Measurements from ENCODE around the gene ABT1. TPM values are rescaled to one million over a fixed set of nuclear protein-coding genes. Genes with fewer than 3 reads are reported as not detected.
A peak's percentile ranks its signal among the peaks of the same experiment; 100 is the strongest.

ABT1 gene
- total RNA-seq, 4 donors from 2014 or later = 11.5 to 16.1 (median 11.8) TPM

DNA sequence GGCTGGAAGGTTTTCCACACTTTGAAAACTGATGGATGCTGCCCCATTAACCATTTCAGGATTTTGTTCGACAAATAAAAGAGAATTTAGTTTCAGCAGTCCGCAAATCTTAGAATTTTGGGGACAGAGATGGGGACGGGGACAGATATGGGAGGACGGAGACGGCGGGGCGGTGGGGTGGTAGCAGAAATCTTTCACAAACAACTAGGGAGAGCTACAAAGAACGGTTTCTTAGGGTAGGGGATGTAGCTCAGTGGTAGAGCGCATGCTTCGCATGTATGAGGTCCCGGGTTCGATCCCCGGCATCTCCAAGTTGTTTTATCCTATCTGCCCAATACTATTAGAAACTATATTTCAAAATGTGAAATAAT lies 43.5 kb upstream of the ABT1 start:
- H3K4me3 ChIP-seq = peak overlapping the region; percentile 40 to 53 (median 45)
- TF ChIP-seq, protein P1, sequence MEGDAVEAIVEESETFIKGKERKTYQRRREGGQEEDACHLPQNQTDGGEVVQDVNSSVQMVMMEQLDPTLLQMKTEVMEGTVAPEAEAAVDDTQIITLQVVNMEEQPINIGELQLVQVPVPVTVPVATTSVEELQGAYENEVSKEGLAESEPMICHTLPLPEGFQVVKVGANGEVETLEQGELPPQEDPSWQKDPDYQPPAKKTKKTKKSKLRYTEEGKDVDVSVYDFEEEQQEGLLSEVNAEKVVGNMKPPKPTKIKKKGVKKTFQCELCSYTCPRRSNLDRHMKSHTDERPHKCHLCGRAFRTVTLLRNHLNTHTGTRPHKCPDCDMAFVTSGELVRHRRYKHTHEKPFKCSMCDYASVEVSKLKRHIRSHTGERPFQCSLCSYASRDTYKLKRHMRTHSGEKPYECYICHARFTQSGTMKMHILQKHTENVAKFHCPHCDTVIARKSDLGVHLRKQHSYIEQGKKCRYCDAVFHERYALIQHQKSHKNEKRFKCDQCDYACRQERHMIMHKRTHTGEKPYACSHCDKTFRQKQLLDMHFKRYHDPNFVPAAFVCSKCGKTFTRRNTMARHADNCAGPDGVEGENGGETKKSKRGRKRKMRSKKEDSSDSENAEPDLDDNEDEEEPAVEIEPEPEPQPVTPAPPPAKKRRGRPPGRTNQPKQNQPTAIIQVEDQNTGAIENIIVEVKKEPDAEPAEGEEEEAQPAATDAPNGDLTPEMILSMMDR (IDR thresholded peaks at IDR 0.05) = no peak
- no peak for TF ChIP-seq POLR2A (IDR thresholded peaks at IDR 0.05)
- peaks cover 0 to 6% (median 0%) of the 10 kb centered on the region in 4 donors for H3K4me1 ChIP-seq
- no peaks in the 10 kb centered on the region for H3K9me3 ChIP-seq
- peak overlapping the region; percentile 59 to 76 (median 68) for H3K27ac ChIP-seq
- H3K27me3 ChIP-seq = no peaks in the 10 kb centered on the region
- DNase-seq = peak; percentile 67 to 88 (median 77)
- H3K36me3 ChIP-seq = no peaks in the 10 kb centered on the region

DNA sequence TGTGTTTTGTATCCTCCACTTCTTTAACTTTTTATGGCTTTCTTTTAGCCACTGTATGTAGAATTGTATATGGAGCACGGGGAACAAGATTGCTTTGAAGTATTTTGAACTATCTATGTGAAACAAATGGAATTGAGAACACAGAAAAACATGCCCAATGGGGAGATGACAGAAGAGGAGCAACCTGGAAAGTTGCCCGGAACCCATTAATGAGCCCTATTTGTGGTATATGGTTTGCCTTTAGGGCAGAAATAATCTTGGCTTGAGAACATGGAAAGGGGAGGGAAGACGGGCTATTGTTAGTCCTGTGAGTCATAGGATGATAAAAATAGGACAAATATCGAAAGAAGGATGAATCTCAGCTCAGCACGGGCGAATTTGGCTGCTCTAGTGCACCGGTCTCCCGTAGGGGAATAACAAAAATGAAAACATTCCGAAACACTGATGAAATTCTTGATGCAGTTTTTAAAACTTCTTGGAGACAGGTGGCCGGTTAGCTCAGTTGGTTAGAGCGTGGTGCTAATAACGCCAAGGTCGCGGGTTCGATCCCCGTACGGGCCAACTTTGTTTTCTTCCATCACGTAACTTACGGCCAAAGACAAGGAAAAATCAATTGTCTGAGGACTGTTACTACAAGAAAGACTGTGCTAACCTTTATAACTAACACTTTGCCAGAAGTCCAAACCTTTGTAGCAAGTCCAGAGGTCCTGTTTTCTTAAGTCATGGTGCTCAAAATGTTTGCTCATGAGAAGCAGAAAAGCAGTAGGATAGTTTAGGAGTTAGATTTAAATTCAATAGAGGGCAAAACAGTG lies 42.9 kb upstream of the ABT1 start:
- peak overlapping the region; percentile 59 to 76 (median 68) for H3K27ac ChIP-seq
- no peaks in the 10 kb centered on the region for H3K27me3 ChIP-seq
- no peaks in the 10 kb centered on the region for H3K36me3 ChIP-seq
- peak; percentile 61 to 89 (median 70) for DNase-seq
- TF ChIP-seq POLR2A (IDR thresholded peaks at IDR 0.05) = no peak
- TF ChIP-seq, protein P1 (IDR thresholded peaks at IDR 0.05) = no peak
- H3K9me3 ChIP-seq = no peaks in the 10 kb centered on the region
- H3K4me3 ChIP-seq = peak overlapping the region; percentile 40 to 53 (median 45)
- H3K4me1 ChIP-seq = peaks cover 0 to 6% (median 0%) of the 10 kb centered on the region in 4 donors

DNA sequence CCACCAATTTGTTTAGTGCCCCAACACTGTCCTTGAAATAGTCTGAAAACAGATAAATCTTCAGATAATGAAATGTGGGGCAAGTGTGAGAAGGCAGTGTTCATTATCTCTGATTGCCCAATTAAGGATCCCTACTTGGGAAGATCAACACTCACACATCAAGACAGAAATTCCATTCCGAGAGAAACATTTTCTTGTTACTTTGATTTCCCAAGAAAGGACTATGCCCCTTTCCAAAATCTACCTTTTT lies 42.4 kb upstream of the ABT1 start:
- H3K9me3 ChIP-seq = no peaks in the 10 kb centered on the region
- no peak for TF ChIP-seq POLR2A (IDR thresholded peaks at IDR 0.05)
- TF ChIP-seq, protein P1 (IDR thresholded peaks at IDR 0.05) = no peak
- no peaks in the 10 kb centered on the region for H3K27me3 ChIP-seq
- H3K36me3 ChIP-seq = no peaks in the 10 kb centered on the region
- DNase-seq = no peak
- H3K27ac ChIP-seq = peak overlapping the region; percentile 42 to 76 (median 68)
- H3K4me3 ChIP-seq = peak overlapping the region; percentile 40 to 53 (median 45)
- peaks cover 0 to 6% (median 0%) of the 10 kb centered on the region in 4 donors for H3K4me1 ChIP-seq

DNA sequence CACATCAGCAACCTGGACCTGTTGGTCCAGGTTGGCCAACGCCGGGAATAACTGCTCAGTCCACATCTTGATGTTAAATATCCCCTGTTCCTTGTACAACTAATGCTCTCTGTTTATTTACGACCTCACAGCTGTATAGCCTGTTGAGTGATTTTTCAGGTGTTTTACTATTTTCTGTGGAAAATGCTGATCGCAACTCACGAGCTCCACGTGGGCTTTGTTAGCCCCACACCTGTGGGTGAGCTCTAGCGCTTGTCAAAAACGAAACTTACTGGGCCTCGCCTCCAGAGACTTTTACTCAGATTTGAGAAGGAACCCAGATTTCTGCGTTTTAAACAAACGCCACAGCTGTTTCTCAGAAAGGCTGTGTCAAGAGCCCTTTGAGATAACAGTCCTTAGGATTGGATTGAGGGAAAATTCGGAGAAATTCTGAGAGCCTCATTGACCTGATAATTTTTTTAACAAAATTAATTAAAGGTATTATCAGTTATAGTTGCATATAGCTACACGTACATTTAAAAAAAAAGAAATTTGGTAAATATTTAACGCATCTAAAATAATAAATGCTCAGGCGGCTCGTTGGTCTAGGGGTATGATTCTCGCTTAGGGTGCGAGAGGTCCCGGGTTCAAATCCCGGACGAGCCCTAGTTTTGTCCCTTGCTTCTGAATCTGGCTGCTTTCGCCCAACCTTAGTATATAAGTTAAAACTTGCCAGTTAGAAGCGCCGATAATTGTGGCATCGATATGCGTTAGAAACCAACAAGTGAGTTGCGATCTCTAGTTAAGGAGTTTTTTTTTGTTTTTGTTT lies 41.9 kb upstream of the ABT1 start:
- H3K36me3 ChIP-seq = no peaks in the 10 kb centered on the region
- TF ChIP-seq, protein P1 (IDR thresholded peaks at IDR 0.05) = no peak
- TF ChIP-seq POLR2A (IDR thresholded peaks at IDR 0.05) = no peak
- H3K9me3 ChIP-seq = no peaks in the 10 kb centered on the region
- DNase-seq = peak in 1 of 3 donors; percentile 39
- H3K27ac ChIP-seq = peak overlapping the region; percentile 42 to 76 (median 68)
- peak overlapping the region; percentile 40 to 53 (median 45) for H3K4me3 ChIP-seq
- H3K27me3 ChIP-seq = no peaks in the 10 kb centered on the region
- H3K4me1 ChIP-seq = peaks cover 0 to 6% (median 0%) of the 10 kb centered on the region in 4 donors

DNA sequence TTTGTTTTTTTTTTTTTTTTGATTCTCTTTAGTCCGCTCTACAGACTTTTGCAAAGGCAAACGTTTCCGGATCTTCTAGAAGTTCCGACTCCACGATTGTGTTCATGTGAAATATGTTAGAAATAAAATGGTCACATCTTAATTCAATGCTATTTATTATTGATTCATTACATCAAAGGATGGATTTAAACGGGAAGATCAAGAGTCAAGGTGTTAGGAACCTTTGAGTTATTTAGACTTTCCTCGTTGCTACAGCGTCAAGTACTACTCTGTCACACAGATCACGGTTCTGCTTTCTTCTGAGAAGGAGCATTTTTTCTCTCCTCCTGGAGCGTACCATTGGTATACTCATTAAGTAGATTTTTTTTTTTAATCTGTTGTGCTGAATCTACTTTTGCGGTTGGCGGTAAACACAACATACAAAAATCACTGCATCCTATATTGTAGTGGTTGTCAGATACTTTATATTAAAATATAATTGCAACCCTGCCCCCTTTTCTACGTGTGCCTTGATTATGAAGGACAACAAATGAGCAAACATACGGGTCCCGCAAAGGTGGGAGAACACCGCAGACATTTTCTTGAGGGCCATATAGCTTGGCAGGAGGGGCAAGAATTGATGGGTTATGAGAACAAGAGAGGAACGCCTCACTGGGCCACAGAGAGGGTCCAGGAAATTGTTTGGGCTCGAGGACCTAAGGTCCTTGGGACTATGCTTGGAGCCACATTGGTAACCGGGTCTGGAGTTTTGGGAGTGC lies 41.1 kb upstream of the ABT1 start:
- no peak for DNase-seq
- peak overlapping the region in 1 of 4 donors; percentile 76 for H3K27ac ChIP-seq

More for the DNA sequence above, 41.1 kb upstream of the ABT1 start:
- no peaks in the 10 kb centered on the region for H3K4me1 ChIP-seq
- H3K4me3 ChIP-seq = peak overlapping the region in 1 of 4 donors; percentile 53
- TF ChIP-seq, protein P1 (IDR thresholded peaks at IDR 0.05) = no peak
- TF ChIP-seq POLR2A (IDR thresholded peaks at IDR 0.05) = no peak
- no peaks in the 10 kb centered on the region for H3K9me3 ChIP-seq
- H3K36me3 ChIP-seq = no peaks in the 10 kb centered on the region
- no peaks in the 10 kb centered on the region for H3K27me3 ChIP-seq

All from Peyer's patch (tissue), 4 donors.